ENCODE data around the gene CARD11. TPM values are rescaled to one million over a fixed set of nuclear protein-coding genes. Genes with fewer than 3 reads are reported as not detected.

The CARD11 gene
- polyA plus RNA-seq, 1 of the 3 experiments (the other 2 are of a cell fraction), result not detected

DNA sequence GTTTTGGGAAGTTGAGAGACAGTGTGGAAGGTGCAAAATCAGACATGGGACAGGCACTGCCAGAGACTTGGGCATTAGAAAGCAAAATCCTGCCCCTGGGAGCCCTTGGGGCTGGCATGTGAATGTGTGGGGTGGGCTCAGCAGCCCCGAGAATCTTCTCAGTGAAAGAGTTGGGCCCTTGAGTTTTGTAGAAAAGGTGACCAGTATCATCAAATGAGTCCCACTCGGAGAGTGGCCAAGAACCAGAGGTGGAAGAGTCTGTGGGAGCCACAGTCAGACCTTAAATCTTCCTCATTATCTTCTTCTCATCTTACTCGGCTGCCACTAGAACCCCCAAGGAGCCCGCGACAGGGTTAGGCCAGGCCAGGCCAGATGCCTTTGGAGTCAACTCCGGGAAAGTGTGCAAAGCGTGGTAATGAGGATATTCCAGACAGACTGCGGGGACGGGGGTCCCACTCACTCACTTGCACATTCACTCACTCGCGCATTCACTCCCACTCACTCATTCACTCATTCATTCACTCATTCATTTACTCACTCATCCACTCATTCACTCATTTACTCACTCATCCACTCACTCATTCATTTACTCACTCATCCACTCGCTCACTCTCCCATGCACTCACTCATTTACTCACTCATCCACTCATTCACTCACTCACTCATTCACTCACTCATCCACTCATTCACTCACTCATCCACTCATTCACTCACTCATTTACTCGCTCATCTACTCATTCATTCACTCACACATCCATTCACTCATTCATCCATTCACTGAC lies 74.9 kb downstream of the CARD11 start:
- Histone ChIP-seq H3K4me2 (no peak overlapping the region), H3K9ac (no peak overlapping the region), H3K9me3 (0 out of 2 replicates have a peak, but pooled peaks cover 7% of the 10 kb centered on the region), H3K4me1 (ENCODE audit: control insufficient read depth in 1 of 2, insufficient read depth in 2 of 2, low read depth in 1 of 2, low read length in 1 of 2) (no peaks in the 10 kb centered on the region), H4K20me1 (ENCODE audit: insufficient read depth) (no peaks in the 10 kb centered on the region), H2AFZ (ENCODE audit: low read depth) (no peak overlapping the region), H3K27me3 (ENCODE audit: insufficient read depth) (no peaks in the 10 kb centered on the region), H3K36me3 (replicated peaks in 1 of 2; ENCODE audit: control insufficient read depth in 1 of 2, insufficient read depth in 2 of 2, low read length in 1 of 2) (no peaks in the 10 kb centered on the region), H3K4me3 (ENCODE audit: low read depth in 2 of 2, low read length in 1 of 2) (no peak overlapping the region), H3K27ac (ENCODE audit: low read depth in 2 of 2, low read length in 1 of 2) (no peak overlapping the region), H3F3A (replicated peaks; ENCODE audit: insufficient read depth) (peaks cover 8% of the 10 kb centered on the region), H3K79me2 (ENCODE audit: insufficient read depth) (no peaks in the 10 kb centered on the region), H3K9me2 (no peaks in the 10 kb centered on the region)
- CTCF ChIA-PET, result no interaction called here
- DNase-seq, result no peak
- 82% methylated on average over 13 of the region's 13 CpGs for WGBS (ENCODE audit: low lambda C conversion rate)
- POLR2A ChIA-PET, result no interaction called here
- TF ChIP-seq TCF12 (IDR thresholded peaks at IDR 0.05), result no peak
- TF ChIP-seq TAF1 (IDR thresholded peaks at IDR 0.05; ENCODE audit: borderline replicate concordance, low read depth, low read length), result no peak
- TF ChIP-seq PBX3 (IDR thresholded peaks at IDR 0.05), result no peak
- no peak for TF ChIP-seq RCOR1 (IDR thresholded peaks at IDR 0.05; ENCODE audit: low read length)
- TF ChIP-seq, protein P1, sequence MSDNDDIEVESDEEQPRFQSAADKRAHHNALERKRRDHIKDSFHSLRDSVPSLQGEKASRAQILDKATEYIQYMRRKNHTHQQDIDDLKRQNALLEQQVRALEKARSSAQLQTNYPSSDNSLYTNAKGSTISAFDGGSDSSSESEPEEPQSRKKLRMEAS (IDR thresholded peaks at IDR 0.05; ENCODE audit: low read depth), result no peak
- no peak for TF ChIP-seq TEAD4 (IDR thresholded peaks at IDR 0.05; ENCODE audit: borderline replicate concordance, insufficient read depth)
- no peak for TF ChIP-seq FOXM1 (IDR thresholded peaks at IDR 0.05; ENCODE audit: low read depth)
- TF ChIP-seq FOSL2 (IDR thresholded peaks at IDR 0.05; ENCODE audit: borderline replicate concordance, low read depth), result no peak
- TF ChIP-seq NRF1 (IDR thresholded peaks at IDR 0.05; ENCODE audit: low read depth, low read length), result no peak
- no peak for TF ChIP-seq YY1 (IDR thresholded peaks at IDR 0.05; ENCODE audit: low read depth)
- no peak for TF ChIP-seq SIN3A (IDR thresholded peaks at IDR 0.05; ENCODE audit: borderline replicate concordance, low read depth, low read length)
- TF ChIP-seq MXI1 (IDR thresholded peaks at IDR 0.05; ENCODE audit: low read depth, low read length), result no peak
- no peak for TF ChIP-seq JUND (IDR thresholded peaks at IDR 0.05)
- no peak for TF ChIP-seq GATA2 (CRISPR knock-in tag; IDR thresholded peaks at IDR 0.05)
- no peak for TF ChIP-seq NFIC (IDR thresholded peaks at IDR 0.05; ENCODE audit: borderline replicate concordance)
- TF ChIP-seq EP300 (IDR thresholded peaks at IDR 0.05; ENCODE audit: borderline replicate concordance in 1 of 2, low read depth in 1 of 2, low read length in 1 of 2), result no peak
- no peak for TF ChIP-seq USF1 (IDR thresholded peaks at IDR 0.05; ENCODE audit: borderline replicate concordance, low read depth)
- no peak for TF ChIP-seq USF2 (IDR thresholded peaks at IDR 0.05; ENCODE audit: borderline replicate concordance, low read depth, low read length)

Measured in SK-N-SH (cell line).